Measurements from ENCODE around the gene MGARP.

- TF ChIP-seq FOXA1 (IDR thresholded peaks at IDR 0.05): no peak
- TF ChIP-seq BHLHE40 (IDR thresholded peaks at IDR 0.05; ENCODE audit: borderline replicate concordance): no peak
- no peak for TF ChIP-seq SP1 (IDR thresholded peaks at IDR 0.05)
- no peak for TF ChIP-seq LEF1 (IDR thresholded peaks at IDR 0.05; ENCODE audit: borderline replicate concordance)
- TF ChIP-seq FOXK2 (IDR thresholded peaks at IDR 0.05): no peak
- TF ChIP-seq ELF4 (IDR thresholded peaks at IDR 0.05): no peak
- TF ChIP-seq FOXM1 (IDR thresholded peaks at IDR 0.05; ENCODE audit: borderline replicate concordance): no peak
- TF ChIP-seq SUZ12 (IDR thresholded peaks at IDR 0.05): no peak
- TF ChIP-seq ARNT (IDR thresholded peaks at IDR 0.05): no peak
- TF ChIP-seq PKNOX1 (IDR thresholded peaks at IDR 0.05): no peak
- no peak for TF ChIP-seq HDGF (IDR thresholded peaks at IDR 0.05; ENCODE audit: borderline replicate concordance)
These were observed 15.3 kb upstream of the MGARP start for GRCh38 chr4:139295206-139295941.

Data from HEK293T (cell line).